Measurements from ENCODE around the gene TMEM176B. TPM values are rescaled to one million over a fixed set of nuclear protein-coding genes. Genes with fewer than 3 reads are reported as not detected.

Gene TMEM176B
- total RNA-seq, 3 donors from 2014 or later (not counting 1 experiment from before 2014, with no cell fraction given) = 4.0 TPM; not detected in 2

- Mint-ChIP-seq H3K36me3 (no peaks in the 10 kb centered on the region), H3K4me3 (no peak overlapping the region), H3K27me3 (ENCODE audit: low read depth in 2 of 2) (peaks cover 42 to 49% of the 10 kb centered on the region in 2 donors), H3K4me1 (no peaks in the 10 kb centered on the region), H3K9me3 (no peaks in the 10 kb centered on the region), H3K27ac (no peak overlapping the region)
- H3K4me3 ChIP-seq (ENCODE audit: low read length) = no peak overlapping the region
- WGBS (ENCODE audit: insufficient coverage) = 81% methylated on average over 1 of the region's 1 CpG
- ATAC-seq (no peak), DNase-seq (no peak)
- no peaks in the 10 kb centered on the region for H3K36me3 ChIP-seq (ENCODE audit: control insufficient read depth, insufficient read depth, low read length)
- no peaks in the 10 kb centered on the region for H3K4me1 ChIP-seq (ENCODE audit: control insufficient read depth, insufficient read depth, low read length)
- intact Hi-C loops (cut with micrococcal nuclease) = no loop called here
- no peak overlapping the region for H3K27ac ChIP-seq (ENCODE audit: low read length)
- TF ChIP-seq CTCF (IDR thresholded peaks at IDR 0.05) = no peak
- no peaks in the 10 kb centered on the region for H3K9me3 ChIP-seq (ENCODE audit: control insufficient read depth, insufficient read depth, low read length)
- H3K27me3 ChIP-seq (ENCODE audit: control insufficient read depth, insufficient read depth, low read length) = peaks cover 2% of the 10 kb centered on the region
Measured at GRCh38 chr7:150831851-150832250, 31.7 kb upstream of the TMEM176B start.

- intact Hi-C loops (cut with micrococcal nuclease) = no loop called here
- no peaks in the 10 kb centered on the region for H3K4me1 Mint-ChIP-seq
- Histone ChIP-seq H3K9me3 (ENCODE audit: control insufficient read depth, insufficient read depth, low read length) (no peaks in the 10 kb centered on the region), H3K27me3 (ENCODE audit: control insufficient read depth, insufficient read depth, low read length) (peaks cover 4% of the 10 kb centered on the region), H3K36me3 (ENCODE audit: control insufficient read depth, insufficient read depth, low read length) (no peaks in the 10 kb centered on the region), H3K27ac (ENCODE audit: low read length) (no peak overlapping the region), H3K4me3 (ENCODE audit: low read length) (no peak overlapping the region), H3K4me1 (ENCODE audit: control insufficient read depth, insufficient read depth, low read length) (no peaks in the 10 kb centered on the region)
- 0% methylated on average over 1 of the region's 1 CpG for WGBS (ENCODE audit: insufficient coverage)
- H3K27me3 Mint-ChIP-seq (ENCODE audit: low read depth in 2 of 2) = peaks cover 48 to 56% of the 10 kb centered on the region in 2 donors
- ATAC-seq (no peak), DNase-seq (no peak)
- no peaks in the 10 kb centered on the region for H3K36me3 Mint-ChIP-seq
- no peak overlapping the region for H3K27ac Mint-ChIP-seq
- no peak for TF ChIP-seq CTCF (IDR thresholded peaks at IDR 0.05)
- no peak overlapping the region for H3K4me3 Mint-ChIP-seq
- H3K9me3 Mint-ChIP-seq = no peaks in the 10 kb centered on the region
Measured at GRCh38 chr7:150830937-150831336, 30.8 kb upstream of the TMEM176B start.

- no peaks in the 10 kb centered on the region for H3K9me3 ChIP-seq (ENCODE audit: control insufficient read depth, insufficient read depth, low read length)
- peaks cover 4% of the 10 kb centered on the region for H3K27me3 ChIP-seq (ENCODE audit: control insufficient read depth, insufficient read depth, low read length)
- Mint-ChIP-seq H3K27me3 (ENCODE audit: low read depth in 2 of 2) (peaks cover 48 to 54% of the 10 kb centered on the region in 2 donors), H3K4me1 (no peaks in the 10 kb centered on the region), H3K36me3 (no peaks in the 10 kb centered on the region), H3K9me3 (no peaks in the 10 kb centered on the region), H3K4me3 (no peak overlapping the region), H3K27ac (no peak overlapping the region)
- no peak overlapping the region for H3K27ac ChIP-seq (ENCODE audit: low read length)
- intact Hi-C loops (cut with micrococcal nuclease) = no loop called here
- H3K4me1 ChIP-seq (ENCODE audit: control insufficient read depth, insufficient read depth, low read length) = no peaks in the 10 kb centered on the region
- 86% methylated on average over 1 of the region's 1 CpG for WGBS (ENCODE audit: insufficient coverage)
- ATAC-seq = no peak
- no peak overlapping the region for H3K4me3 ChIP-seq (ENCODE audit: low read length)
- no peak for DNase-seq
- no peak for TF ChIP-seq CTCF (IDR thresholded peaks at IDR 0.05)
- no peaks in the 10 kb centered on the region for H3K36me3 ChIP-seq (ENCODE audit: control insufficient read depth, insufficient read depth, low read length)
Measured at GRCh38 chr7:150829426-150829825, 29.3 kb upstream of the TMEM176B start.

GRCh38 chr7:150828384-150828783, 28.2 kb upstream of the TMEM176B start:
- H3K4me1 ChIP-seq (ENCODE audit: control insufficient read depth, insufficient read depth, low read length) = no peaks in the 10 kb centered on the region
- no peak overlapping the region for H3K4me3 Mint-ChIP-seq
- H3K4me1 Mint-ChIP-seq = no peaks in the 10 kb centered on the region
- peaks cover 43 to 45% of the 10 kb centered on the region in 2 donors for H3K27me3 Mint-ChIP-seq (ENCODE audit: low read depth in 2 of 2)
- ATAC-seq (no peak), DNase-seq (no peak)
- H3K4me3 ChIP-seq (ENCODE audit: low read length) = no peak overlapping the region
- no peaks in the 10 kb centered on the region for H3K9me3 ChIP-seq (ENCODE audit: control insufficient read depth, insufficient read depth, low read length)
- no peak overlapping the region for H3K27ac ChIP-seq (ENCODE audit: low read length)
- no peak overlapping the region for H3K27ac Mint-ChIP-seq
- 82% methylated on average over 2 of the region's 2 CpGs for WGBS (ENCODE audit: insufficient coverage)
- H3K27me3 ChIP-seq (ENCODE audit: control insufficient read depth, insufficient read depth, low read length) = peaks cover 4% of the 10 kb centered on the region
- no peaks in the 10 kb centered on the region for H3K9me3 Mint-ChIP-seq
- H3K36me3 ChIP-seq (ENCODE audit: control insufficient read depth, insufficient read depth, low read length) = no peaks in the 10 kb centered on the region
- no peaks in the 10 kb centered on the region for H3K36me3 Mint-ChIP-seq
- intact Hi-C loops (cut with micrococcal nuclease) = no loop called here
- no peak for TF ChIP-seq CTCF (IDR thresholded peaks at IDR 0.05)
